Measurements from ENCODE around the gene CEPT1. TPM values are rescaled to one million over a fixed set of nuclear protein-coding genes. Genes with fewer than 3 reads are reported as not detected.
A peak's percentile ranks its signal among the peaks of the same experiment; 100 is the strongest.

Gene CEPT1
- total and polyA plus RNA-seq, 10 of the 15 experiments (the other 5 are each of a cell fraction or from before 2014, with no cell fraction given), result 29.4 to 77.9 (median 54.8) TPM

GRCh38 chr1:111199881-111200801 is 60.1 kb downstream of the CEPT1 start, which contains the start of gene DENND2D:
Gene DENND2D, minus strand, starts transcription at chr1:111200646. Its CDS starts 187 bp downstream, at chr1:111200459.
- BruUV-seq (replicated peaks), result TSS peak; percentile 92
- intact Hi-C loops (cut with micrococcal nuclease; ENCODE audit: unreplicated experiment), result loop anchor here (5.0 kb wide), 4 partner anchors 168 to 417 kb away; partner anchors contain the start of genes CD53 and RAP1A
- 55% methylated on average over 17 of the region's 17 CpGs for WGBS (ENCODE audit: insufficient coverage, insufficient replicate concordance, low lambda C conversion rate, missing lambda C conversion rate)
- Histone ChIP-seq H2AFZ (ENCODE audit: control insufficient read depth, low read depth, low read length) (no peak within 1 kb of the TSS), H3K9me3 (replicated peaks; ENCODE audit: control insufficient read depth, insufficient read depth, low read length) (no peaks in the 10 kb centered on the region), H3K4me2 (ENCODE audit: control insufficient read depth, insufficient read depth) (peak within 1 kb of the TSS; percentile 99), H3K9ac (ENCODE audit: control insufficient read depth, insufficient read depth, low read length) (peak within 1 kb of the TSS; percentile 93), H3K36me3 (ENCODE audit: control insufficient read depth in 2 of 2, insufficient read depth in 2 of 2, low read length in 1 of 2) (peaks cover 11 to 13% of the 10 kb centered on the region in 2 experiments; a peak in 3 of 4 replicates), H4K20me1 (ENCODE audit: control insufficient read depth, insufficient read depth) (no peaks in the 10 kb centered on the region), H3K79me2 (ENCODE audit: control insufficient read depth, insufficient read depth, low read length) (peaks cover 93% of the 10 kb centered on the region), H3K27me3 (replicated peaks in 1 of 2; ENCODE audit: control insufficient read depth in 2 of 2, insufficient read depth in 2 of 2, low read length in 1 of 2) (no peaks in the 10 kb centered on the region), H3K27ac (ENCODE audit: control insufficient read depth, insufficient read depth) (peak within 1 kb of the TSS; percentile 92), H3K4me1 (ENCODE audit: control insufficient read depth, insufficient read depth, low read length) (peaks cover 30% of the 10 kb centered on the region), H3K4me3 (peak within 1 kb of the TSS; percentile 73)
- FAIRE-seq, result no peak
- ATAC-seq, result peak; percentile 36
- RAD21 ChIA-PET (ENCODE audit: unreplicated experiment), result interaction anchor here (0.7 to 15.0 kb wide), 10 partner anchors 13 to 170 kb away, joined by 3 to 542 read pairs (median 6); no protein-coding TSS in a partner anchor
- peak; percentile 92 for DNase-seq (ENCODE audit: low read depth, low spot score)
- CTCF ChIA-PET, result interaction anchor here (1.0 to 14.9 kb wide), 11 partner anchors 7 to 200 kb away, joined by 3 to 239 read pairs (median 7); partner anchors contain the start of genes CEPT1 and DRAM2
- SMC1A ChIA-PET (ENCODE audit: uncharacterized antibody, unreplicated experiment), result interaction anchor here (0.6 to 8.7 kb wide), 14 partner anchors 9 to 417 kb away, joined by 3 to 284 read pairs (median 5); no protein-coding TSS in a partner anchor
- in situ Hi-C loops (cut with MboI), result no loop called here
- POLR2A ChIA-PET, result interaction anchor here (1.0 to 12.8 kb wide), 8 partner anchors 12 to 326 kb away, joined by 3 to 371 read pairs (median 6); partner anchors contain the start of genes CD53 and DRAM2
- TF ChIP-seq ZBTB11 (CRISPR knock-in tag; IDR thresholded peaks at IDR 0.05), result no peak
- no peak for TF ChIP-seq RCOR1 (conservative IDR thresholded peaks at IDR 0.05; ENCODE audit: low read depth, low read length)
- peak; percentile 52 to 62; a peak in 3 of 4 replicates for TF ChIP-seq IKZF2 (IDR thresholded peaks at IDR 0.05)
- peak; percentile 34; the same call in 1 of the 2 replicates for TF ChIP-seq NKRF (conservative IDR thresholded peaks at IDR 0.05)
- no peak for TF ChIP-seq MTA2 (IDR thresholded peaks at IDR 0.05; ENCODE audit: low read depth)
- peak; percentile 11; the same call in 1 of the 2 replicates for TF ChIP-seq REST (IDR thresholded peaks at IDR 0.05; ENCODE audit: low read depth, low read length)
- no peak for TF ChIP-seq NRF1 (conservative IDR thresholded peaks at IDR 0.05; ENCODE audit: low read depth, low read length)
- TF ChIP-seq SREBF2 (IDR thresholded peaks at IDR 0.05; ENCODE audit: low read length), result no peak

Measured in GM12878 (cell line).